Fibroblast of skin of back (primary cell): ENCODE measurements around the gene PLB1.

Experiments used
- DNase-seq: peaks from one replicate; pipeline ENCODE4 v3.0.0-alpha.2; 2013

PLB1 gene

GRCh38 chr2:28631514-28632206, 135.8 kb downstream of the PLB1 start:
- DNase-seq = no peak

DNA sequence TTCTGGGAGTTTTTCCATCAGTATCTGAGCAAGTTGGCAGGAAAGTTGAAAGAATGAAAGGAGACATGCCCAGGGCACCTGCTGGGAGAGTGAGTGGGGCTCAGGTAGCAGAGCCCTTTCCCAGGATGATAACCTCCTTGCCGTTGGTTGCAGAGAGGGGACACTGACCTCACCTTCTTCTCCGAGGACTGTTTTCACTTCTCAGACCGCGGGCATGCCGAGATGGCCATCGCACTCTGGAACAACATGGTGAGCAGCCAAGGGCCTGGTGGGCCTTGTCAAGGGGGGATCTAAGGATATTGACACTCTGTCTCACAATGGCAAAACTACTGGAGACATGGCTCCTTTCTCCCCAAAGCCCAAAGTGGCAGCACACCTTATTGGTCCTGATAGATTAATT, 136.9 kb downstream of the PLB1 start:
- no peak for DNase-seq

DNA sequence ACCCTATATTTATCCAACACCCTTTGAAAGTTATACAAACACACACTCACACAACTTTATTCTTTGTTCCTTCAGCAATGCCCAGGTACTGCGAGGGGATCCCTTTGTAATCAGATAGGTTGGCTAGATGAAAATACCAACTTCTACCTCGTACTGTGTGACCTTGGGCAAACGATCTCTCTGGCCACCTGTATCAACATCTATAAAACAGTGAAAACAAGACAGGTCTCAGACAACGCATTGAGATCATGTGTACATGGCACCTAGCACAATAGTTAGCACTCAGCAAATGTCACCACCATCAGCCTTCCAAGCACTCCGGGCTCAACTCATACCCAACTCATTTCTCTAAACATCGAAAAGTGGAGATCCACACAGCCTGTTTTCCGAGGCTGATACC, 137.3 kb downstream of the PLB1 start:
- no peak for DNase-seq

DNA sequence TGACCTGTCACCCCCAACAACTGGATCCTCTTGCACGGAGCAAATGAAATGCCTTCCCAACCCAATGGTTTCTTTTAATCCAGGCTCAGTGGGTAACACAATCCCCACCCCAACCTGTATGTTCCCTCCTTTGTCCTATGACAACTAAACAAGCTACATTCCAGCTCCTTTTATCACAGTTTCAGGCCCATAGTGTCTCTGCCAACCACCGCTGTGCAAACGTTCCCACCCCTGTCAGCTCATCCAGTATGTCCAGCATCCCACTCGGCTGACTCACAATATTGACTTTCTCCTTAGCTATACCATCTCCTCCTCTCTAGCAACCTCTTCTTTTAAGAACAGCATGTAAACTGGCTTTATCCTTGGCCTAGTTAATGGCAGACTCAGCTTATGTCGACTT, 137.9 kb downstream of the PLB1 start:
- peak; percentile 92 for DNase-seq

GRCh38 chr2:28635191-28635611, 139.3 kb downstream of the PLB1 start:
- DNase-seq = peak; percentile 40

GRCh38 chr2:28636491-28636890, 140.6 kb downstream of the PLB1 start:
- DNase-seq = no peak

GRCh38 chr2:28637066-28638047, 141.5 kb downstream of the PLB1 start:
- no peak for DNase-seq

DNA sequence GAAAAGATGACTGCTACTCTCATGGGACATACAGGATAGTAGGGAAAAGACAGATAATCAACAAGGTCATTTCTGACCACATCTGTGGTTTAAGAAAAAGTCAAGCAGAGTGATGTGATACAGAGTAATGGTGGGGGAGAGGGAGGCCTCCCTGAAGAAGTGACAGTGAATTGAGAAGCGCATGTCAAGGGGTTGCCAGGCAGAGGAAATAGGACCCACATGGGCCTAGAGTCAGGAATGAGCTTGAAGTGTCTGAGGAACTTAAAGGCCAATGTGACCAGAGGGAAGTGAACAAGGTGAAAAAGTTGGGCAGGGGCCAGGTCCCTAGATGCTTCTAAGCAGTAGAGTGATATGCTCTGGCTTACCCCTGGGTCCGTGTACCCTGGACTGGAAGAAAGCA, 142.2 kb downstream of the PLB1 start:
- no peak for DNase-seq

GRCh38 chr2:28639092-28639691, 143.3 kb downstream of the PLB1 start:
- no peak for DNase-seq

DNA sequence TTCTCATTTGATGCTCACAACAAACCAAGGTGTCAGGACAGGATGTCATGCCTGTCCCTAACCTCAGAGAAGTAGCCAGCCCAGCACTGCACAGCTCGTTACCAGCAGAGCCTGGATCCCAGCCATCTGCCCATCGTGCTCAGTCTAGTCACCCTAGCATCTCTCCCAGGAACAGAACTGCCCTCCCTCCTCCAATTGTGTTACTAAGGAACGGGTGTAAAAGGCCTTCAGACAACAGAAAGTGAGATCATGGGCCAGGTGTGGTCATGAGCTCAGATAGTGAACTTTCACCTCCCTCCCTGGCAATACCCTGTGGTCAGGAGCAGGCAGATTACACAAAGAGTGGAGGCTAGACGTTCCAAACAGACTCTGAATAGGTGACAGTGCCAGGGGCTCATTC, 144.0 kb downstream of the PLB1 start:
- no peak for DNase-seq

GRCh38 chr2:28640260-28640907, 144.5 kb downstream of the PLB1 start:
- no peak for DNase-seq

DNA sequence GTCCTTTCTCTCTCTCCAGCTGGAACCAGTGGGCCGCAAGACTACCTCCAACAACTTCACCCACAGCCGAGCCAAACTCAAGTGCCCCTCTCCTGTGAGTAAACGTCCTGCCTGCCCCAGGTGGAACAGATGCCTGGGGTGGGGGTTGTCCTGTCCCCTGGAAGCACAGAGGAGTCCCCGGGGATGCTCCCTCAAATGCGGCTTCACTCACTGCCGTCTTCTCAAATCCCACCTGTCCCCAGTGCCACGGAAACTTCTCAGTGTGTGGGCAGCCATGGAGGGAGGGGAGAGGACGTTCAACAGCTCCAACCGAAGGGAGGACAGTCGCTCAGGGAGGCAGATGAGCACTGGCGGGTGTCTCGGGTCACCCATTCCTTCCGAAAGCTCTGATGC, 145.0 kb downstream of the PLB1 start:
- no peak for DNase-seq

DNA sequence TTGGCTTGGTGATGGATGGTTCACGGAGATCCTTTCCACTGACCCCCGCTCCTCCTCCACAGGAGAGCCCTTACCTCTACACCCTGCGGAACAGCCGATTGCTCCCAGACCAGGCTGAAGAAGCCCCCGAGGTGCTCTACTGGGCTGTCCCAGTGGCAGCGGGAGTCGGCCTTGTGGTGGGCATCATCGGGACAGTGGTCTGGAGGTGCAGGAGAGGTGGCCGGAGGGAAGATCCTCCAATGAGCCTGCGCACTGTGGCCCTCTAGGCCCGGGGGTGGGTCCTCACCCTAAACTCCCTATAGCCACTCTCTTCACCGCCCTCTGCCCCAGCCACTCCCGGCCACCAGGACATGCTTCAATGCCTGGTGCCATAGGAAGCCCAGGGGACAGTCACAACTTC, 146.9 kb downstream of the PLB1 start:
- DNase-seq = no peak

DNA sequence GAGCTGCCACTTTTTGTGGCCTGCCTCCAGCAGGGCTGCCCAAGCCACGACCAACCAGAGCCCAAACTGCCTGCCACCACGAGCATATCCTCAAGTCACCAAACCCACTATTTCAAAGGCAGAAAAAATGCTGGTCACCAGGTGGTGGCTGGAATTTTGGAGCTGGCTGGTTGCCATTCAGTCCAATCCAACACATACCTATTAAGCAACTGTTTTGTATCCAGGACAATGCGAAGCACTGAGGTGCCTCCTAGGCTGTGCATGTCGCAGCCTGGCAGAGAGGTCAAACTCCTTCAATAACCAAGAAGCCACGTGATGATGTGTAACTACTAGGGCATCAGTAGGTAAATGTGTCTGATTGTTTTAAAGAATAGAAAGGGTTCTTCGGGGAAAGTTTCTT, 147.5 kb downstream of the PLB1 start:
- DNase-seq = no peak

DNA sequence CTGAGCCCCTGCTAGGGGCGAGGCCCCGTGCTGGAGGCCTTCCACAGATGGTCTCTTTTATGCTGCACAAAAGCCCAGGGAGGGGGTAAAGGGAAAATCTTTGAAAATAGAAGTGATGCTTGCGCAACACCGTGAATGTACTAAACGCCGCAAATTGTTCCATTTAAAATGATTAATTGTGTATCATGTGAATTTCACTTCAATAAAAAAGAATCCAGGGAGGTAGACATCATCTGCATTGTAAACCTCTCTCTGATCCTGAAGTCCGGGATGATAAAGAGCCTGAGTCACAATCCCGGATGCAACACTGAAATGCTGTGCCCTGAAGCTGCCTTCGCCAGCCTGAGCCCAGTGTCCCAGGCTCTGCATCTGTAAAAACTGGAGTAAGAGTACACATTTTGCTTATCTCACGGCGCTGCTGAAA, 148.1 kb downstream of the PLB1 start:
- peak; percentile 79 for DNase-seq

GRCh38 chr2:28644760-28645159, 148.9 kb downstream of the PLB1 start:
- peak; percentile 86 for DNase-seq

DNA sequence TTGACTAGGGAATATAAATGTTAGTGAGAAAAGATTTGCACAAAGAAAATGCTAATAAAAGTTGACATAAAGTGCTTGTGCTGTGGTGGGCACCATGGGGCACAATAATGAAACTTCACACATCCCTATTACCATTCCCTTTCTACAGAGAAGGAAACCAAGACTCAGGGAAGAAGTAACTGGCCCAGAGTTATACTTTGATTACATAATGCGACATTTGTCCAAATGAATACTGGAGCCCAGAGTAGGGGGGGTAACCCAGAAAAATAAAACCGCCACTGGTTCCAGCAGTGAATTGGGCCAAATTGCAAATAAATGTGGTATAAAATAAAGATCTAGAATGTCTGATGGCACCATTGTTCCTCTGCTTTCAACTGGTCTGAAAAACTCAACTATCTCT, 149.7 kb downstream of the PLB1 start:
- DNase-seq = no peak

GRCh38 chr2:28647682-28648081, 151.8 kb downstream of the PLB1 start:
- no peak for DNase-seq

- DNase-seq = no peak
These were observed 152.3 kb downstream of the PLB1 start for GRCh38 chr2:28648147-28648546.

DNA sequence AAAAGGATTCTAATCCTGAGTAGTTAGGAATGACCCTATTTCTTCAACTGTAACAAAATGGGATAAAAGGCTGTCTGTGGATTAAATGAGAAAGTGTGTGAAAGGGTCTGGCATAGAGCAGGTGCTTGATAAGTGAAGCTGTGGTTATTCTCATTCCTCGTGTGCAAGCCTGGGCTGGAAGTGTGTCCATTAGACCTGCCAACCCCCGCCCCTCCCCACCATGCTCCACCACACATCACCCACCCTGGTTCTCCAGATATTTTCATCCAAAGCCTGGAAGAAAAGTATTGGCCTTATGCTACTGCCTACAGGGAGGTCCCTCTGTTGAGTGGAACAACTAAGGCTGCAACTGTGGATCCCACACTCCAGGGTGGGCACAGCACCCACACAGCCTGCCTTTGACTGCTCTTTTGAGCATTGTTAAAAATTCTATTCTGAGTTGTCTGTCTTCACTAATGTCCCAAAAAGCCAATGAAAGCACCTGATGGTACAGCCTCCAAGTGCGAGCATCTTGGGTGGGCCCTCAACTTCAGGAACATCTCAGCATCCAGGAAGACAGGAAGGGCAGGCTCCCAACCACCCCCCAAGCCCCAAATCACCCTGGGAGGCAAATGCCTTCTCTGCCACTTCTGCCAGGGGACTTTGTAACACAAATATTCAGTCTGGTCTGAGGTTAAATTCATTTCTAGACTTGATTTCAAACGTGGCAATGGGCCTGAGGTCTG, 153.0 kb downstream of the PLB1 start:
- no peak for DNase-seq

DNA sequence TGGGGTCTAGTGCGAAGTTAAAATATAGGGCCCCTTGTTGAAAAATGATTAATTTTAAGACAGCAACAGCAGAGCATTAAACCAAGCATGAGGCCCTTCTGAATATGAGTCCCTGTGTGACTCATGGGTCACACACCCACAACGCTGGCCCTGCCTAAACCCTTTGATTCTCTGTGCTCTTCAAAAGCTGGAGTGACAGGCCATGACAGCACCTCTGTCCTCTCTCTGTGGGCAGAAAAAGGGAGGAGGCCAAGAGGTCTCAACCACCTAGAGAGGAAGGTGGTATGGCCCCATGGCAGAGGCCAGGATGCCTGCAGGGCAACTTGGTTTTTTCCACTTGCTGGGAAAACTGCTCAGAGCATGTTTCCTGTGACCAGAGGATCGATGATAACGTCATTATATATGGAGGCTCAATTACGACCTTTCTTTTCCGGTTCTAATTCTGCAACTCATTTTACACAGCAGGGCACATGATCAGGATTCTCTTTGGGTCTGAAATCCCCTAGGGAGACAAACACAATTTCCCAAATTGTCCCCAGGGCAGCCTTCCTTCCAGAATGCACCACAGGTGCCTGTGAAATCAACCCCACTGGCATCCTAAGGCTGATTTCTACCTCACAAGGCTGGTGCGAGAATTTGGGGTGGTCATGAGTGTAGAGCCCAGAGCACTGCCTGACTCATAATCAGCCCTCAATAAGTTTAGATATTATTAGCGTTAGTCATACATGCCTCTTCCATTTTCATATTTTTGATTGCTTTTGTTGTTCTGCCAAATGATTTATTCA, 153.8 kb downstream of the PLB1 start:
- peak; percentile 55 for DNase-seq

DNA sequence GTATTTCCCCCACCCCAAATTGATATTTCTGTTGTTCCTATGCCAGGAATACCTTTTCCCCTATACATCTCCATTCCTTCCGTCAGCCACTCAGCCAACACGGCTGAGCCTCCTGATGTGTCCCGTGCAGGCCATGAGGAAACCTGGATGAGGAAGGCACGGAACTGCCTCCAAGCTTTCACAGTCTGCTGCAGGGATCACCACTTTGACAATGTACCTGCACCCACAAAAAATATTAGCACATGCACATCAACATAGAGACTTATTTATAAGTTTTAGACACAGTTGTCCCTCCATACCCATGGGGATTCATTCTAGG, 154.4 kb downstream of the PLB1 start:
- no peak for DNase-seq
